Stimulated activated naive CD4-positive, alpha-beta T cell treated with Interleukin-2 at 50 U/mL for 16 hours (primary cell): Measurements from ENCODE around the gene ANKFY1.
"Not testable (repeated sequence)": the region's sequence is repeated elsewhere in the genome, so short reads cannot be mapped to it uniquely, and the experiment has no call there.

ENCODE experiments used
- DNase-seq: peaks from one replicate; lab custom pipeline; 2025; lab: John Stamatoyannopoulos, UW

ANKFY1 gene

GRCh38 chr17:4155980-4156620 lies 107.7 kb downstream of the ANKFY1 start:
- DNase-seq: no peak

- DNase-seq: no peak
Observed at GRCh38 chr17:4154201-4154600, 109.6 kb downstream of the ANKFY1 start.

GRCh38 chr17:4152471-4152870 lies 111.3 kb downstream of the ANKFY1 start:
- no peak for DNase-seq

- no peak for DNase-seq
Observed at GRCh38 chr17:4150096-4150495, 113.7 kb downstream of the ANKFY1 start.

GRCh38 chr17:4148611-4149308 lies 115.0 kb downstream of the ANKFY1 start:
- no peak for DNase-seq

- DNase-seq: no peak
Observed at GRCh38 chr17:4147751-4148310, 115.9 kb downstream of the ANKFY1 start.

- no peak for DNase-seq
Observed at GRCh38 chr17:4146641-4147040, 117.1 kb downstream of the ANKFY1 start.

GRCh38 chr17:4144422-4144747 lies 119.4 kb downstream of the ANKFY1 start:
- no peak for DNase-seq

- peak; percentile 86 for DNase-seq
Observed at GRCh38 chr17:4143563-4144421, 120.0 kb downstream of the ANKFY1 start.

GRCh38 chr17:4142107-4142900 lies 121.5 kb downstream of the ANKFY1 start:
- DNase-seq: peak; percentile 35

- no peak for DNase-seq
Observed at GRCh38 chr17:4140125-4140524, 123.7 kb downstream of the ANKFY1 start.

- DNase-seq: not testable (repeated sequence)
Observed at GRCh38 chr17:4138906-4139526, 124.8 kb downstream of the ANKFY1 start.

GRCh38 chr17:4136373-4136772 lies 127.4 kb downstream of the ANKFY1 start:
- DNase-seq: no peak

GRCh38 chr17:4135489-4135888 lies 128.3 kb downstream of the ANKFY1 start:
- no peak for DNase-seq

- no peak for DNase-seq
Observed at GRCh38 chr17:4134721-4135120, 129.1 kb downstream of the ANKFY1 start.

GRCh38 chr17:4130715-4131114 lies 133.1 kb downstream of the ANKFY1 start:
- no peak for DNase-seq

GRCh38 chr17:4127555-4127954 lies 136.2 kb downstream of the ANKFY1 start:
- no peak for DNase-seq

- no peak for DNase-seq
Observed at GRCh38 chr17:4125552-4125951, 138.2 kb downstream of the ANKFY1 start.

- no peak for DNase-seq
Observed at GRCh38 chr17:4124999-4125398, 138.8 kb downstream of the ANKFY1 start.

- DNase-seq: no peak
Observed at GRCh38 chr17:4120332-4120731, 143.4 kb downstream of the ANKFY1 start.

GRCh38 chr17:4119299-4119698 lies 144.5 kb downstream of the ANKFY1 start:
- no peak for DNase-seq
